HG03066 (cell line): ENCODE data around the gene MDM2.

ENCODE experiments used
- ATAC-seq: cut with Tn5 transposase; IDR thresholded peaks from one replicate; pipeline ENCODE4 v1.9.1; 2021; ENCODE audit warnings: low read depth; ENCODE audit not compliant: unreplicated experiment

Gene MDM2

GRCh38 chr12:68870443-68870842 is 62.5 kb downstream of the MDM2 start:
- ATAC-seq, result no peak

GRCh38 chr12:68871396-68871795 is 63.4 kb downstream of the MDM2 start:
- no peak for ATAC-seq

GRCh38 chr12:68871921-68872320 is 63.9 kb downstream of the MDM2 start:
- ATAC-seq, result no peak

- no peak for ATAC-seq
These were observed 65.3 kb downstream of the MDM2 start for GRCh38 chr12:68873316-68873715.

- no peak for ATAC-seq
These were observed 68.5 kb downstream of the MDM2 start for GRCh38 chr12:68876461-68876860.

GRCh38 chr12:68877583-68877982 is 69.6 kb downstream of the MDM2 start:
- no peak for ATAC-seq

GRCh38 chr12:68878283-68878682 is 70.3 kb downstream of the MDM2 start:
- ATAC-seq, result no peak

- no peak for ATAC-seq
These were observed 70.9 kb downstream of the MDM2 start for GRCh38 chr12:68878846-68879245.

GRCh38 chr12:68880660-68881325 is 72.8 kb downstream of the MDM2 start:
- ATAC-seq, result no peak

- no peak for ATAC-seq
These were observed 74.4 kb downstream of the MDM2 start for GRCh38 chr12:68882251-68882964.

GRCh38 chr12:68883151-68883550 is 75.2 kb downstream of the MDM2 start:
- no peak for ATAC-seq

- ATAC-seq, result no peak
These were observed 76.3 kb downstream of the MDM2 start for GRCh38 chr12:68884251-68884650.

GRCh38 chr12:68885381-68885780 is 77.4 kb downstream of the MDM2 start:
- ATAC-seq, result no peak

GRCh38 chr12:68886636-68887572 is 78.9 kb downstream of the MDM2 start:
- ATAC-seq, result no peak

- ATAC-seq, result no peak
These were observed 79.7 kb downstream of the MDM2 start for GRCh38 chr12:68887641-68888040.

GRCh38 chr12:68888243-68888642 is 80.3 kb downstream of the MDM2 start:
- ATAC-seq, result no peak

GRCh38 chr12:68890701-68891113 is 82.7 kb downstream of the MDM2 start:
- ATAC-seq, result no peak

- ATAC-seq, result no peak
These were observed 83.2 kb downstream of the MDM2 start for GRCh38 chr12:68891141-68891540.

- no peak for ATAC-seq
These were observed 85.2 kb downstream of the MDM2 start for GRCh38 chr12:68893201-68893600.

GRCh38 chr12:68893741-68894140 is 85.8 kb downstream of the MDM2 start:
- ATAC-seq, result no peak

- ATAC-seq, result no peak
These were observed 86.4 kb downstream of the MDM2 start for GRCh38 chr12:68894276-68894855.
